LNCAP (cell line): ENCODE data around the gene DNAJB13.

Experiments
- TF ChIP-seq, protein P1 (sequence below): fragments of 450-650 bp; IDR thresholded peaks from 2 replicates; pipeline ENCODE4 v1.5.1; 2017; ENCODE audit warnings: mild to moderate bottlenecking

The DNAJB13 gene

DNA sequence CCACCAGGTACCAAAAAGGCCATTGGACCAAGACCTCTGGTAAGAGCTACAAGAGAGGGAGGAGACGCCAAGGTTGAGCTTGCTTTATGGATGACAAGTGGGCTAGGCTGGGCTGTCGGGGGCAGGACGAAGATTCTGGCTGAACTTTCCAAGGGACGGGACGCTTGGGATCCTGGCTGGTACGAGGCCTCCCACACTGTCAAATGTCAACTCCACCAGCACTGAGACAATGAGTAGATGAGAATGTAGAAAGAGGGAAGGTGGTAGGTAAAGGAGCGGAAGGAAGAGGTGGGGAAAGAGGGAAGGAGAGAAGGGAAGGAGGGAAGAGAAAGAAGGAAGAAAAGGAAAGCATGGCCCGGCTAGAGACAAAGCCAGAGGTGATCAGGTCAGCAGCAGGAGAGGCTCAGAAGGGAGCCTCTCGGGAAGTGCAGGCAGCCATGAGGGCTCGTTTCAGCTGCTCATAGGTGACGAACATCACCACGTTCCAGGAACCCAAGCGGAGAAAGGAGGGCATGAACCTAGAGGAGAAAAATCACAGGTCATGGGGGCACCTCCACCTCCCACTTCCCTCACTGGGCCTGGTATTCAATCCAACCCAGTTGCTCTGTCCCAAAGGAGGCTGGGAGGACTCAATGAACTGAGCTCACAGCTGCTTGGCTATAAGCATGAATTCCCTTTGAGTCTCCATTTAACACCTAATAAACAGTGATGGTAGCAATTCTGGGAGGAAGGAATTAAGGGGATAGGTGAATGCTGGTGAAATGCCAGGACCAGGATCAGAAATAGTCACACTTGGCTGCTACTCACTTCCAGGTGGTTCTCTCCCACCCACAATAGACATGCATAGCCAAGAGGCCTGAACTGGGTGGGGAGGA lies 24.0 kb downstream of the DNAJB13 start:
- TF ChIP-seq, protein P1, sequence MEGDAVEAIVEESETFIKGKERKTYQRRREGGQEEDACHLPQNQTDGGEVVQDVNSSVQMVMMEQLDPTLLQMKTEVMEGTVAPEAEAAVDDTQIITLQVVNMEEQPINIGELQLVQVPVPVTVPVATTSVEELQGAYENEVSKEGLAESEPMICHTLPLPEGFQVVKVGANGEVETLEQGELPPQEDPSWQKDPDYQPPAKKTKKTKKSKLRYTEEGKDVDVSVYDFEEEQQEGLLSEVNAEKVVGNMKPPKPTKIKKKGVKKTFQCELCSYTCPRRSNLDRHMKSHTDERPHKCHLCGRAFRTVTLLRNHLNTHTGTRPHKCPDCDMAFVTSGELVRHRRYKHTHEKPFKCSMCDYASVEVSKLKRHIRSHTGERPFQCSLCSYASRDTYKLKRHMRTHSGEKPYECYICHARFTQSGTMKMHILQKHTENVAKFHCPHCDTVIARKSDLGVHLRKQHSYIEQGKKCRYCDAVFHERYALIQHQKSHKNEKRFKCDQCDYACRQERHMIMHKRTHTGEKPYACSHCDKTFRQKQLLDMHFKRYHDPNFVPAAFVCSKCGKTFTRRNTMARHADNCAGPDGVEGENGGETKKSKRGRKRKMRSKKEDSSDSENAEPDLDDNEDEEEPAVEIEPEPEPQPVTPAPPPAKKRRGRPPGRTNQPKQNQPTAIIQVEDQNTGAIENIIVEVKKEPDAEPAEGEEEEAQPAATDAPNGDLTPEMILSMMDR = no peak

DNA sequence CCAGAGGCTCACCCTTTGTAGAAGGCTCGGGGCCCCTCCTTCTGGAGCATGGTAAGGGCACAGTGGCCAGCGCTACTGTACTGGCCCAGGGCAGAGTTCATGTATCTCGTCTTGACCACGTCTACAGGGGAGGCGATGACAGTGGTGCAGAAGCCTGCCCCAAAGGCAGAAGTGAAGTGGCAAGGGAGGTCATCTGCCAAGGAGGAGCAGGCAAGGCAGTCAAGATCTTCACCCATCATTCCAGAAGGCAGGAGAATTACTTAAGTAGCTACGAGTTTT lies 24.6 kb downstream of the DNAJB13 start:
- TF ChIP-seq, protein P1 = no peak

- TF ChIP-seq, protein P1 = no peak
These were observed 25.8 kb downstream of the DNAJB13 start for GRCh38 chr11:73976451-73977151.

DNA sequence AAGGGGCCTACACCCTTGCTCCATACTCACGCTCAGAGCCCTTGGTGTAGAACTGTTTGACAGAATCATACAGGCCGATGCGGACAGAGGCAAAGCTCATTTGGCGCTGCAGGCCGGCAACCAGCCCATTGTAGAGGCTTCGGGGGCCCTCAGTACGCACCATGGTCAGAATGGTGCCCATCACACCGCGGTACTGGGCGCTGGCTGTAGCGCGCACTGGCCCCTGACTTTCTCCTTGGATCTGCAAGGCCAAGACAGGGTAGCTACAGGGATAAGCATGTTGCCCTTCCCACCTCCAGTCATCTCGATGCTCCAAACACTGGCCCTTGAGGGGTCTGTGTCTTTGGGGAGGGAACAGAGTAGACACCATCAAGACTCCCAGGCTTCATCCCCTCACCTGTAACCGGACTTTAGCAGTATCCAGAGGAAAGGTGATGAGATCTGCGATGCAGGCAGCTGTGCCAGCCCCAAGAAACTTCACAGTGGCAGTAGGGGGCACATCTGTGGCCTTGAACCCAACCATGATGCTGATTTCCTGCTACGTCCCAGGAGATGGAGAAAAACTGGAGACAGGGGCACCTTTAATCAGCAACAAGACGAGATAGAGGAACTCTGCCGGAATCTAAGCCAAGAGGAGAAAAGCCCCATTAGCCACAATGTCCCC lies 27.2 kb downstream of the DNAJB13 start:
- TF ChIP-seq, protein P1 = no peak

GRCh38 chr11:73978576-73979086 lies 27.8 kb downstream of the DNAJB13 start:
- TF ChIP-seq, protein P1 = no peak

DNA sequence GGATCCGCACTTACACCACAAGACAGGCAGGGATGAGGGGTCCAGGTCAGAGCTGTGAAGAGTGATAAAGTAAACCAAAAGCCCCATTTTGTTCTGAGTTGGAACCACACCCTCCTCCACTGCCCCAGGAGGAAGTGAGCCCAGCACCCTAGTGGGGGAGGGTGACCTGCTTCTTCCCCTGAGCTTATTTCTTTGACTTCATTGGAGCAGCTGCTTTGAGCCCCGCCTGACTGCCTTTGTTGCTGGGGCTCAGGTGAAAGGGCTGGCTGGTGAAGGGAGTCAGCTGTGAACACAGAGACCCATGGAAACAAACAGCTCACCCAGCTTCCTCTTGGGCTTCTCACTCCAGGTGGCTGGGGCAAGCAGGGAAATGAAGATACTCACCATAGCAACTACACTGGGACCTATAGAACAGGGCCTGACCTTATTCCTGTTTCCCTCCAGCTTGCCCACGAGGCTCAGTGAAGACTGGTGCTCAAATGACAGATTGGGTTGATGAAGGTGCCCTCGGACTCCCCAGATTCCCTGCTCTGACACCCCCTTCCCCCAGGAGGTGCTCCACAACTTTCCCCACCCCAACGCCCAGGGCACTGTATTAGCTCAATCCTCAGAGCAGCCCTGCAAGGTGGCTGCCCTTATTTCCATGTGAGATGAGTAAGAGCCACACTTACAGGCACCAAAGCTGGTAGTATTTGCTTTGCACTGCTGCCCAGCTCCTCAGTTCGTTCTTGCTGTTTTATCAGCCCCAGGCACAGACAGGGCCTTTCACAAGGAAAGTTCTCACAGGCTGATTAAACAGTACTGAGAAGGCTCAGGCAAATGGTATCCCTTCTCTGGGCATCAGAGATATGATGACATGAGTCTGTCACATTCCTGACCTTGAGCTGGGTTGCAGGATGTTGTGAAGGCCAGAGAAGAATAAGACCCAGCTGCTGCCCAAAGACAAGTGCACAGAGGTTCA lies 29.5 kb downstream of the DNAJB13 start:
- TF ChIP-seq, protein P1 = no peak
